NT2/D1 (cell line): Measurements from ENCODE around the gene KCNN1.
"Not testable (repeated sequence)": the region's sequence is repeated elsewhere in the genome, so short reads cannot be mapped to it uniquely, and the experiment has no call there.

Experiments
- DNase-seq: peaks from one replicate; pipeline ENCODE4 v3.0.0-alpha.2; 2011; ENCODE audit warnings: low read depth, low spot score
- H3K27me3 ChIP-seq: 2 replicates; pipeline ENCODE4 v1.6.0; 2011; ENCODE audit warnings: mild to moderate bottlenecking; ENCODE audit not compliant: insufficient read length, insufficient read depth
- H3K36me3 ChIP-seq: 2 replicates; pipeline ENCODE4 v1.6.1; 2011; ENCODE audit warnings: mild to moderate bottlenecking, low read length, mixed read lengths; ENCODE audit not compliant: insufficient read depth, insufficient read length
- H3K4me1 ChIP-seq: 2 replicates; pipeline ENCODE4 v1.5.1; 2011; ENCODE audit not compliant: insufficient read depth, insufficient read length
- H3K4me3 ChIP-seq: 2 replicates; pipeline ENCODE4 v1.5.1; 2011; ENCODE audit warnings: low read depth; ENCODE audit not compliant: insufficient read length
- H3K9ac ChIP-seq: 2 replicates; pipeline ENCODE4 v1.6.0; 2011; ENCODE audit warnings: low read depth; ENCODE audit not compliant: insufficient read length
- H3K9me3 ChIP-seq: 2 replicates; pipeline ENCODE4 v1.5.1; 2011; ENCODE audit warnings: mild to moderate bottlenecking, low read length; ENCODE audit not compliant: insufficient read depth
- SUZ12 ChIP-seq: IDR thresholded peaks from 2 replicates; pipeline ENCODE4 v1.6.1; 2011; ENCODE audit not compliant: insufficient read length, insufficient read depth; ENCODE audit errors: extremely low read depth
- YY1 ChIP-seq: IDR thresholded peaks from 2 replicates; pipeline ENCODE4 v1.6.1; 2011; ENCODE audit not compliant: insufficient read length, insufficient read depth
- ZNF274 ChIP-seq: IDR thresholded peaks from 2 replicates; pipeline ENCODE4 v1.6.1; 2011; ENCODE audit warnings: mild to moderate bottlenecking, low read depth, low read length

The KCNN1 gene

DNA sequence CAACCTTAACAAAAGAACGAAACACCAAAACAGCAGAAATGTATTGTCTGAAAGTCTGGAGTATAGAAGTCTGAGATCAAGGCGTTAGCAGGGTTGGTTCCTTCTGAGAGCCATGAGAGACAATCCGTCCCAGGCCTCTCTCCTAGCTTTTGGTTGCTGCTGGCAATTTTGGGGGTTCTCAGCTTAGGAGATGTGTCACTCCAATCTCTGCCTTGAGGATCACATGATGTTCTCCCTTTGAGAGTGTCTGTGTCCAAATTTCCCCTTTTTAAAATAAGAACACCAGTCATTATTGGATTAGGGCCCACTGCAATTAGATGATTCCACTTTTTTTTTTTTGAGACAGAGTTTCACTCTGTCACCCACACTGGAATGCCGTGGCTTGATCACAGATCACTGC is 10.1 kb downstream of the KCNN1 start:
- H3K9me3 ChIP-seq, result no peaks in the 10 kb centered on the region
- TF ChIP-seq YY1, result no peak
- no peak for TF ChIP-seq SUZ12
- TF ChIP-seq ZNF274, result no peak
- no peak overlapping the region for H3K4me3 ChIP-seq
- no peaks in the 10 kb centered on the region for H3K27me3 ChIP-seq
- H3K36me3 ChIP-seq, result peaks cover 3% of the 10 kb centered on the region
- no peak overlapping the region for H3K9ac ChIP-seq
- DNase-seq, result no peak
- peaks cover 2% of the 10 kb centered on the region for H3K4me1 ChIP-seq

- H3K4me3 ChIP-seq, result no peak overlapping the region
- DNase-seq, result no peak
- H3K36me3 ChIP-seq, result peaks cover 3% of the 10 kb centered on the region
- peaks cover 7% of the 10 kb centered on the region for H3K4me1 ChIP-seq
- TF ChIP-seq YY1 (no peak), ZNF274 (no peak), SUZ12 (no peak)
- H3K9me3 ChIP-seq, result no peaks in the 10 kb centered on the region
- no peak overlapping the region for H3K9ac ChIP-seq
- H3K27me3 ChIP-seq, result no peaks in the 10 kb centered on the region
Observed at GRCh38 chr19:17977488-17977887, 10.6 kb downstream of the KCNN1 start.

GRCh38 chr19:17981611-17982010 is 14.7 kb downstream of the KCNN1 start:
- H3K36me3 ChIP-seq, result no peaks in the 10 kb centered on the region
- no peak overlapping the region for H3K9ac ChIP-seq
- TF ChIP-seq ZNF274, result no peak
- TF ChIP-seq SUZ12, result no peak
- TF ChIP-seq YY1, result no peak
- H3K9me3 ChIP-seq, result no peaks in the 10 kb centered on the region
- no peaks in the 10 kb centered on the region for H3K27me3 ChIP-seq
- H3K4me3 ChIP-seq, result no peak overlapping the region
- no peak for DNase-seq
- peaks cover 15% of the 10 kb centered on the region for H3K4me1 ChIP-seq

DNA sequence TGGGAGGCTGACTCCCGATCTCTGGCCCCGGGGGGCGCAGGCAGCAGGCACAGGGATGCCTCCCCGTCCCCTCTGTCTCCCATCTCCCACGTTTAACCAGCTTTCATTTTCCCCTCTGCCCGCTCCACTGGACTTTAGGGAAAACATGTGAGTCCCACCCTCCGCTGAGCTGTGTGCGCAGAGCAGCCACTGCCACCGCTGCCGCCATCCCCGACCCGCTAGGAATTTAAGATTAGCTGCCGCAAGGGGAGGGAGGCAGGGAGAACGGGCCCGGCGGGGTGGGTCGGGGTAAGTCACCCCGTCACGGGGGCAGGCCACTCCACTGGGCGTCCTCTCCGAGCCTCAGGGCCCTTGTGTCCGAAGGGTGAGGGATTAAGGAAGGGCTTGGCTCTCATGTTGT is 15.5 kb downstream of the KCNN1 start:
- H3K27me3 ChIP-seq, result no peaks in the 10 kb centered on the region
- H3K36me3 ChIP-seq, result no peaks in the 10 kb centered on the region
- DNase-seq, result no peak
- H3K4me1 ChIP-seq, result peaks cover 15% of the 10 kb centered on the region
- H3K9ac ChIP-seq, result no peak overlapping the region
- TF ChIP-seq YY1 (no peak), SUZ12 (no peak), ZNF274 (no peak)
- H3K4me3 ChIP-seq, result no peak overlapping the region
- no peaks in the 10 kb centered on the region for H3K9me3 ChIP-seq

- TF ChIP-seq YY1, result no peak
- TF ChIP-seq SUZ12, result no peak
- no peak for TF ChIP-seq ZNF274
- no peaks in the 10 kb centered on the region for H3K36me3 ChIP-seq
- DNase-seq, result no peak
- no peaks in the 10 kb centered on the region for H3K27me3 ChIP-seq
- H3K4me3 ChIP-seq, result no peak overlapping the region
- H3K9me3 ChIP-seq, result no peaks in the 10 kb centered on the region
- H3K4me1 ChIP-seq, result peaks cover 15% of the 10 kb centered on the region
- H3K9ac ChIP-seq, result no peak overlapping the region
Observed at GRCh38 chr19:17985037-17985818, 18.3 kb downstream of the KCNN1 start.

DNA sequence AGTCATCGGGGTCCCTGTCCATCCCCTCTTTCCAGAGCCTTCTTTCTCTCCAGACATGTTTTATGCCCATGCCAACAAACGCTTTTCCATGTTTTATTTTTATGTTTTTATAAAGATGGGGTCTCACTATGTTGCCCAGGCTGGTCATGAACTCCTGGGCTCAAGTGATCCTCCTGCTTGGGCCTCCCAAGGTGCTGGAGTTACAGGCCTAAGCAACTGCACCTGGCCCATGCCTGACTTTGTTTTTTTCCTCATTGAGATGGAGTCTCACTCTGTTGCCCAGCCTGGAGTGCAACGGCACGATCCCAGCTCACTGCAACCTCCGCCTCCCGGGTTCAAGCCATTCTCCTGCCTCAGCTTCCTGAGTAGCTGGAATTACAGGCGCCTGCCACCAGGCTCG is 19.7 kb downstream of the KCNN1 start:
- H3K4me1 ChIP-seq, result peaks cover 15% of the 10 kb centered on the region
- not testable (repeated sequence) for H3K36me3 ChIP-seq, H3K27me3 ChIP-seq, H3K9me3 ChIP-seq, H3K4me3 ChIP-seq, DNase-seq, H3K9ac ChIP-seq

DNA sequence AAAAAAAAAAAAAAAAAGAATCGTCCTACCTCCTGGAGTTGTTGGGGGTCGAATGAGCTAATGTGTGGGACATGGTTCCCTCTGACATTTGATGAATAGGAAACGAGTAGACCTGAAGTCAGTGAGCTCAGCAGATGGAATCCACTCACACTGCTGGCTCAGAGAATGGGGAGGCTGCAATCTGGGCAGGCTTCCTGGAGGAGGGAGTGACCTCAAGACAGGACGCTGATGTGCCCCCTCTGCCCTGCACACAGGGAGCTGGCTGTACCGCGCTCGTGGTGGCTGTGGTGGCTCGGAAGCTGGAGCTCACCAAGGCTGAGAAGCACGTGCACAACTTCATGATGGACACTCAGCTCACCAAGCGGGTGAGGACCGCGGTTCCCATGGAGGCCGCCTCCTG is 21.3 kb downstream of the KCNN1 start:
- TF ChIP-seq YY1 (no peak), SUZ12 (no peak), ZNF274 (no peak)
- no peaks in the 10 kb centered on the region for H3K9me3 ChIP-seq
- H3K27me3 ChIP-seq, result no peaks in the 10 kb centered on the region
- DNase-seq, result no peak
- H3K4me3 ChIP-seq, result no peak overlapping the region
- peaks cover 9% of the 10 kb centered on the region for H3K4me1 ChIP-seq
- no peaks in the 10 kb centered on the region for H3K36me3 ChIP-seq
- no peak overlapping the region for H3K9ac ChIP-seq
